Kidney tubule cell (primary cell): Measurements from ENCODE around the gene JUNB.
"Not testable (repeated sequence)": the region's sequence is repeated elsewhere in the genome, so short reads cannot be mapped to it uniquely, and the experiment has no call there.

Source experiments
- DNase-seq: peaks from one replicate; pipeline ENCODE4 v3.0.0-alpha.2; 2018; ENCODE audit warnings: low spot score

JUNB gene

GRCh38 chr19:12789098-12789903, 2.0 kb upstream of the JUNB start:
- peak; percentile 61 for DNase-seq

GRCh38 chr19:12789904-12790619, 1.2 kb upstream of the JUNB start:
- peak; percentile 97 for DNase-seq

GRCh38 chr19:12790628-12791344, 500 bp upstream of the JUNB start:
- DNase-seq = no peak

- peak; percentile 76 for DNase-seq
These were observed 966 bp downstream of the JUNB start for GRCh38 chr19:12792051-12792852.

- no peak for DNase-seq
These were observed 1.6 kb downstream of the JUNB start for GRCh38 chr19:12792853-12793289.

GRCh38 chr19:12793290-12794195, 2.3 kb downstream of the JUNB start:
- DNase-seq = peak; percentile 98

GRCh38 chr19:12794196-12794941, 3.1 kb downstream of the JUNB start:
- DNase-seq = peak; percentile 25

- no peak for DNase-seq
These were observed 3.7 kb downstream of the JUNB start for GRCh38 chr19:12794971-12795381.

- DNase-seq = peak; percentile 84
These were observed 5.1 kb downstream of the JUNB start for GRCh38 chr19:12796146-12797071.

- no peak for DNase-seq
These were observed 5.9 kb downstream of the JUNB start for GRCh38 chr19:12797141-12797587.

GRCh38 chr19:12797607-12798006, 6.3 kb downstream of the JUNB start:
- DNase-seq = not testable (repeated sequence)

GRCh38 chr19:12799742-12800465, 8.6 kb downstream of the JUNB start:
- DNase-seq = no peak

GRCh38 chr19:12800466-12800770, 9.1 kb downstream of the JUNB start:
- no peak for DNase-seq

- peak; percentile 20 for DNase-seq
These were observed 9.7 kb downstream of the JUNB start for GRCh38 chr19:12800923-12801465.

GRCh38 chr19:12801466-12802266, 10.4 kb downstream of the JUNB start, which contains the start of the genes PRDX2 and THSD8:
Gene PRDX2, minus strand, starts transcription at chr19:12801800. Its CDS starts 539 bp downstream, at chr19:12801261.
Gene THSD8, plus strand, starts transcription at chr19:12802069. Its CDS starts 3 bp downstream, at chr19:12802072.
- DNase-seq = peak; percentile 75

GRCh38 chr19:12802267-12803106, 11.2 kb downstream of the JUNB start:
- no peak for DNase-seq
